Tibial nerve (tissue), 4 donors: ENCODE data around the gene PIK3CD. TPM values are rescaled to one million over a fixed set of nuclear protein-coding genes. Genes with fewer than 3 reads are reported as not detected.
A peak's percentile ranks its signal among the peaks of the same experiment; 100 is the strongest.

Experiments
- DNase-seq, 2 donors: peaks; one replicate each; pipeline ENCODE4 v3.0.0-alpha.2; 2019; ENCODE audit warnings: low spot score in 2 of 2
- H3K27ac ChIP-seq, 4 donors: fragments of 200-600 bp; sonication (generic) in 3 of 4; one replicate each; pipeline ENCODE4 v1.5.1; 2017 to 2019; ENCODE audit warnings: mild to moderate bottlenecking in 1 of 4
- H3K27me3 ChIP-seq, 2 donors: fragments of 200-600 bp; sonication (generic) in 1 of 2; one replicate each; pipeline versions ENCODE4 v1.5.1 to v1.6.0; 2017 to 2019
- H3K36me3 ChIP-seq, 3 donors: fragments of 200-600 bp; sonication (generic); one replicate each; pipeline ENCODE4 v1.5.1; 2018 to 2019
- H3K4me1 ChIP-seq, 4 donors: fragments of 200-600 bp; sonication (generic) in 3 of 4; one replicate each; pipeline ENCODE4 v1.5.1; 2017 to 2019
- H3K4me3 ChIP-seq, 4 donors: fragments of 200-600 bp; sonication (generic) in 3 of 4; one replicate each; pipeline ENCODE4 v1.5.1; 2017 to 2019; ENCODE audit warnings: mild to moderate bottlenecking in 1 of 4, moderate library complexity in 1 of 4
- H3K9me3 ChIP-seq, 4 donors: fragments of 200-600 bp; sonication (generic) in 3 of 4; one replicate each; pipeline ENCODE4 v1.5.1; 2017 to 2019
- CTCF ChIP-seq, 5 experiments: fragments of 200-600 bp in 3 of 5; fragments of 450-650 bp in 2 of 5; sonication (generic) in 3 of 5; IDR thresholded peaks; one replicate each; pipeline ENCODE4 v1.5.1; 2016 to 2019; ENCODE audit warnings: antibody characterized with exemption in 5 of 5, mild to moderate bottlenecking in 3 of 5, moderate library complexity in 2 of 5
- EP300 ChIP-seq, 2 donors: sonication (generic); formaldehyde crosslinking; IDR thresholded peaks; one replicate each; pipeline ENCODE4 v1.6.1; 2017; ENCODE audit warnings: antibody characterized with exemption in 2 of 2, mild to moderate bottlenecking in 1 of 2
- POLR2A ChIP-seq, 2 donors: fragments of 450-650 bp; IDR thresholded peaks; one replicate each; pipeline ENCODE4 v1.6.1; 2017; ENCODE audit warnings: antibody characterized with exemption in 2 of 2, mild to moderate bottlenecking in 2 of 2, moderate library complexity in 2 of 2
- WGBS, 2 donors: methylation state at CpG; one replicate each; pipeline ENCODE4 v1.1.5; 2018; 5-methylcytosine and 5-hydroxymethylcytosine counted together
- total RNA-seq, 4 donors: library from RNA; depleted of rRNA; stranded (reverse); fragments of >200 nt; gene quantifications; one replicate each; pipeline ENCODE4 v1.1.0, GENCODE V29; 2016

The PIK3CD gene
- total RNA-seq, 4 donors from 2014 or later = 6.9 to 18.0 (median 10.2) TPM

DNA sequence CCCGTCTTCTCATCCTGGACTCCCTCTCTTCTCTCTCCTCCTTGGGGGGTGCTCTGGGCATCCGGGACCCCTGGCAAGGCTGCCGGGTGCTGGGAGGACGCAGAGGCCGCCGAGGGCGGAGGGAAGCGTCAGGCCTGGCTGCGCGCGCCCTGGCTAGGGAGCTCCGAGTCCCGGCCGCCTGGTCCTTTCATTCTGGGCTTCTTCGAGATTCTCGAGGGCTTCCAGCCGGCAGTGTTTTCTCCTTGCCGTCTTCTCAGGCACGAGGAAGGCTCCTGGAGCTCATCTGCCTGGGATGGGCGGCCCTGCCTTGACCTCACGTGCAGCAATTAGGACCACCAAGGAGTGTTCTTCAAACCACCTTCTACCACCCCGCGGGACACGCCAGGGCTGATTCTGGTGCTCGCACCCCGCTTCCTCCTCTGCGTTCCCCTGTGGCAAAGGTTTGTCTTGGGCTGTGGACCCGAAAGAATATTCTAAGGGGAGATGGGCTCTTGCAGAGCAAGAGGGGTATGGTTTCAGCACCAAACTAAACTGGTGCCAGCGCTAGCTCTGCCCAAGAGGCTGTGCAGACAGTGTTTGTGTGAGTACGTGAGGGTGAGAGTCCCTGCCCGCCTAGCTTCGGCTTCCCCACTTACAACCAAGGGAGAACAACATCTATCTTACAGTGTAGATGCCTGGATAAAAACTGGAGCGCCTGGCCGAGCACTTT, 36.5 kb downstream of the PIK3CD start:
- peak overlapping the region; percentile 42 to 92 (median 63) for H3K4me3 ChIP-seq
- H3K36me3 ChIP-seq = peaks cover 0 to 6% (median 0%) of the 10 kb centered on the region in 3 donors
- TF ChIP-seq POLR2A (IDR thresholded peaks at IDR 0.05) = no peak
- no peak for TF ChIP-seq EP300 (IDR thresholded peaks at IDR 0.05)
- TF ChIP-seq CTCF (IDR thresholded peaks at IDR 0.05) = no peak
- H3K27ac ChIP-seq = peak overlapping the region in 3 of 4 donors; percentile 39 to 61 (median 41)
- WGBS, 2 donors = 5 to 9% methylated on average over 27 to 29 of the region's 34 CpGs
- no peaks in the 10 kb centered on the region for H3K9me3 ChIP-seq
- peaks cover 0 to 44% (median 26%) of the 10 kb centered on the region in 4 donors for H3K4me1 ChIP-seq
- no peak for DNase-seq
- no peaks in the 10 kb centered on the region for H3K27me3 ChIP-seq

DNA sequence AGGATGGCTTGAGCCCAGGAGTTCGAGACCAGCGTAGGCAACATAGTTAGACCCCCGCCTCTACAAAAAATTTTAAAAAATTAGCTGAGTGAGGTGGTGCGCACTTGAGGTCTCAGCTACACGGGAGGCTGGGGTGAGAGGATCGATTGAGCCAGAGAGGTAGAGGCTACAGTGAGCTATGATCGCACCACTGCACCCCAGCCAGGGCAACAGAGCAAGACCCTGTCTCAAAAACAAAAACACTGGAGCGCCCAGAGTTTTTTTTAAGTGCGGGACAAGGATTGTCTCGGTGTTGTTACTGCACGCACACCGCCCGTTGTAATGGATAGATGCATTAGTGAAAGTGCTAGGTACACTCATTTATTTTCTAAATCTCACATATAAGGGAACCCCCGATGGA, 37.1 kb downstream of the PIK3CD start:
- Histone ChIP-seq H3K27me3 (no peaks in the 10 kb centered on the region), H3K4me1 (peaks cover 0 to 44% (median 26%) of the 10 kb centered on the region in 4 donors), H3K27ac (peak overlapping the region in 1 of 4 donors; percentile 43), H3K36me3 (peaks cover 0 to 12% (median 0%) of the 10 kb centered on the region in 3 donors), H3K4me3 (peak overlapping the region; percentile 55 to 92 (median 68)), H3K9me3 (no peaks in the 10 kb centered on the region)
- TF ChIP-seq CTCF (IDR thresholded peaks at IDR 0.05) (no peak), POLR2A (IDR thresholded peaks at IDR 0.05) (no peak), EP300 (IDR thresholded peaks at IDR 0.05) (no peak)
- WGBS, 2 donors = 52 to 53% methylated on average over 14 of the region's 14 CpGs
- DNase-seq = no peak

DNA sequence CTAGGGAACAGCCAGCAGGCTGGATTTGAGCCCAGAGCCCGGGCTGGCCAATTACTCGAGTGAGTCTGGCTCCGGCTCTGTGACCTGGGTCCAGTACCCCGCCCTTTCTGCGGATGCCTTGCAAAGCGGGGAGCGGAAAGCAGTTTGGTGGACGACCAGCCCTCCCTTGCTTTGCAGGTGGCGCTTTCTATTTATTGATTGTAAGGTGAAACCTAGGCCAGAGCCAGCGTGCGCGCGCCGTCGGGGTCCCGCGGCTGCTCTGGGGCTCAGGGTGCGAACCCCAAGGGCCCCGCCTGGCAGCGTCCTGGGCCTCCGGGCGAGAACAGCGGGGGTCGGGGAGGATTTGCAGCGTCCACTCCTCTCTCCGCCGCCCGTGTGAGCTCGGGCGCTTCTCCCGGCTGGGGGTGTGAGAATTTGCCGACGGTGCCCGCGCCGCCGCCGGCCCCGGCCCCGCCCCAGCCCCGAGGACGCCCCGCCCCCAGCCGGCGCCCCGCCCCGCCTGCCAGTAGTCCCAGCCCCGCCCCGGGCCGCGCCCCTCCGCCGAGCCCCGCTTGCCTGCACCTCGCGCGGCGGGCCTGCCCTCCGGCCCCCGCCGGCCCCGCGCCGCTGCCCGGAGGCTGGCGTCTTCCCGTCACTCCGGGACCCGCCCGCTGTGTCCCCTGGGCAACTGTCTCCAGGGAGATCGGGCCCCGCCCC, 37.6 kb downstream of the PIK3CD start:
- Histone ChIP-seq H3K4me1 (peaks cover 0 to 44% (median 26%) of the 10 kb centered on the region in 4 donors), H3K36me3 (peaks cover 0 to 17% (median 0%) of the 10 kb centered on the region in 3 donors), H3K9me3 (no peaks in the 10 kb centered on the region), H3K27ac (peak overlapping the region; percentile 11 to 85 (median 80)), H3K4me3 (peak overlapping the region; percentile 55 to 92 (median 74)), H3K27me3 (no peaks in the 10 kb centered on the region)
- WGBS, 2 donors = 1 to 2% methylated on average over 30 to 37 of the region's 72 CpGs
- peak; percentile 73 to 74 for DNase-seq
- TF ChIP-seq EP300 (IDR thresholded peaks at IDR 0.05) (peak in 1 of 2 donors; percentile 7), CTCF (IDR thresholded peaks at IDR 0.05) (no peak), POLR2A (IDR thresholded peaks at IDR 0.05) (no peak)

GRCh38 chr1:9689971-9690381, 38.4 kb downstream of the PIK3CD start:
- DNase-seq = peak in 1 of 2 donors; percentile 24
- WGBS, 2 donors = 4 to 13% methylated on average over 23 of the region's 23 CpGs
- H3K4me1 ChIP-seq = peaks cover 0 to 44% (median 26%) of the 10 kb centered on the region in 4 donors
- H3K27ac ChIP-seq = peak overlapping the region; percentile 11 to 85 (median 80)
- no peaks in the 10 kb centered on the region for H3K27me3 ChIP-seq
- TF ChIP-seq CTCF (IDR thresholded peaks at IDR 0.05) (no peak), EP300 (IDR thresholded peaks at IDR 0.05) (no peak), POLR2A (IDR thresholded peaks at IDR 0.05) (no peak)
- H3K36me3 ChIP-seq = peaks cover 0 to 22% (median 0%) of the 10 kb centered on the region in 3 donors
- no peaks in the 10 kb centered on the region for H3K9me3 ChIP-seq
- H3K4me3 ChIP-seq = peak overlapping the region; percentile 55 to 92 (median 74)
